ENCODE measurements around the gene SBK1. TPM values are rescaled to one million over a fixed set of nuclear protein-coding genes. Genes with fewer than 3 reads are reported as not detected.

SBK1 gene
- total and polyA plus RNA-seq, 2 of the 4 experiments (the other 2 are of a cell fraction), result under 0.01 to 0.05 TPM

DNA sequence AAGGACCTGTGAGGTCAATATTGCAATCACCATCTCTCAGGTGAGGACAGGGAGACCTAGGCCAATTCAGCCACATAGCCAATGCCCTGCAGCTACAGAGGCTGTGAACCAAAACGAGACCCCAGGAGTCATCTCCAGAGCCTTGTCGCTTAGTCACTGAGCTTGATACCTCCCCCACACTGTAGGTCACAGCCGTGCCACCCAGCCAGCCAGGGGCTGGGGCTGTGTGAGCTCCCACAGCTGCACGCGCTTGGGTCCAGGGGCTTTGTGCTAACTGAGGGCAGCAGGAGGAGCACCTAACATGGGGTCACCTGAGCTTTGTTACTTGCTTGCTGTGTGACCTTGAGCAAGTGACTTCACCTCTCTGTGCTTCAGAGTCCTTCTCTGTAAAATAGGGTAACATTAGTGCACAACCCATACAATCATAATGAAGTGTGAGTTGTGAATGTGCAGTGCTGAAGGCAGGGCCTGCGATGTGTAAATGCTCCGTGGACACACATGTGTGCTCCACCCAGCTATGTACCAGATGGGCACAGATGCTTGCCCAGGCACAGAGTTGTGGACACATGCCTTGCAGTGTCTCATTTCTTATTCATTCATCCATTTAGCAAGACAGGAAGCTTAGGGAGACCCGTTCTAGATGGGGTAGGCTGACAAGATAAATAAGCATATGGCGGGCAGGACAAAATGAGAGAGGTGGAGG is 25.9 kb downstream of the SBK1 start:
- no peak for ATAC-seq (ENCODE audit: low read depth)
- no peak for DNase-seq
- H3K27me3 ChIP-seq (ENCODE audit: control insufficient read depth, insufficient read depth, low read length), result peaks cover 2% of the 10 kb centered on the region; the same call in 1 of the 2 replicates
- dilution Hi-C loops (cut with HindIII; ENCODE audit: low sequenced_read_pairs, unreplicated experiment) (no loop called here), intact Hi-C loops (cut with micrococcal nuclease) (loop anchor here (10.0 kb wide), 1 partner anchor 173 kb away; no protein-coding TSS in a partner anchor), in situ Hi-C loops (cut with MboI; ENCODE audit: low sequenced_read_pairs) (loop anchor here (10.0 kb wide), 1 partner anchor 63 kb away; no protein-coding TSS in a partner anchor)
- H3K79me1 ChIP-seq (ENCODE audit: low read depth in 1 of 2, low read length in 2 of 2), result no peaks in the 10 kb centered on the region
- BruUV-seq (replicated peaks), result no TSS peak
- H4K8ac ChIP-seq (ENCODE audit: low read depth in 2 of 2, low read length in 2 of 2), result no peak overlapping the region
- no peak overlapping the region for H3K14ac ChIP-seq (replicated peaks; ENCODE audit: low read depth, low read length)
- H2AK5ac ChIP-seq (ENCODE audit: low read depth, low read length), result no peak overlapping the region
- H3K4me2 ChIP-seq (ENCODE audit: low read depth, low read length), result no peak overlapping the region
- no peak overlapping the region for H3K23ac ChIP-seq (ENCODE audit: low read depth, low read length)
- H3K4me3 ChIP-seq (ENCODE audit: insufficient read depth, low read depth, low read length), result no peak overlapping the region
- H4K20me1 ChIP-seq (ENCODE audit: insufficient read depth, low read length), result no peaks in the 10 kb centered on the region
- H3K36me3 ChIP-seq (ENCODE audit: control insufficient read depth, insufficient read depth, low read length), result no peaks in the 10 kb centered on the region
- no peak overlapping the region for H2BK120ac ChIP-seq (ENCODE audit: low read depth, low read length)
- H3K4me1 ChIP-seq (ENCODE audit: control insufficient read depth, insufficient read depth, low read length), result no peaks in the 10 kb centered on the region
- H3K18ac ChIP-seq (ENCODE audit: low read depth, low read length), result no peak overlapping the region
- H2AFZ ChIP-seq (replicated peaks; ENCODE audit: low read length, poor library complexity), result no peak overlapping the region
- H3K56ac ChIP-seq (ENCODE audit: extremely low read depth, insufficient read depth, low read length), result no peak overlapping the region
- H4K91ac ChIP-seq (ENCODE audit: insufficient read depth, low read depth, low read length), result no peak overlapping the region
- H4K5ac ChIP-seq (ENCODE audit: low read depth, low read length), result no peak overlapping the region
- ChIA-PET CTCF (interaction anchor here (0.7 kb wide), 1 partner anchor 41 kb away, joined by 3 read pairs; no protein-coding TSS in a partner anchor), POLR2A (ENCODE audit: unreplicated experiment) (no interaction called here)
- H3K4ac ChIP-seq (ENCODE audit: low read depth, low read length), result no peak overlapping the region
- WGBS, 2 experiments (ENCODE audit: extremely low coverage in 2 of 2, insufficient read length in 1 of 2), result 83% methylated on average over 3 of the region's 9 CpGs; no CpG with 5 or more reads in 1 of the 2 experiments
- H3K9ac ChIP-seq (ENCODE audit: low read depth, low read length), result no peak overlapping the region
- no peak overlapping the region for H2AK9ac ChIP-seq (replicated peaks; ENCODE audit: low read depth, low read length, poor library complexity)
- H3K9me1 ChIP-seq (ENCODE audit: insufficient read depth, low read length), result no peaks in the 10 kb centered on the region
- H3K27ac ChIP-seq (ENCODE audit: insufficient read depth, low read length), result no peak overlapping the region
- no peak overlapping the region for H2BK20ac ChIP-seq (ENCODE audit: low read depth, low read length)
- no peak overlapping the region for H2BK15ac ChIP-seq (ENCODE audit: low read depth, low read length)
- no peaks in the 10 kb centered on the region for H3K9me3 ChIP-seq (ENCODE audit: control insufficient read depth, insufficient read depth, low read length)
- no peak for TF ChIP-seq RAD21 (IDR thresholded peaks at IDR 0.05; ENCODE audit: low read length)
- TF ChIP-seq USF2 (IDR thresholded peaks at IDR 0.05; ENCODE audit: low read depth, low read length), result no peak
- TF ChIP-seq FOS (IDR thresholded peaks at IDR 0.05; ENCODE audit: low read depth, low read length), result no peak
- TF ChIP-seq RFX5 (IDR thresholded peaks at IDR 0.05; ENCODE audit: low read depth, low read length), result no peak
- TF ChIP-seq MAZ (IDR thresholded peaks at IDR 0.05; ENCODE audit: borderline replicate concordance, low read depth, low read length), result no peak
- no peak for TF ChIP-seq NFE2L2 (IDR thresholded peaks at IDR 0.05; ENCODE audit: low read depth, low read length)
- no peak for TF ChIP-seq RCOR1 (IDR thresholded peaks at IDR 0.05; ENCODE audit: insufficient replicate concordance, low read length)
- no peak for TF ChIP-seq MXI1 (IDR thresholded peaks at IDR 0.05; ENCODE audit: borderline replicate concordance, low read depth, low read length)
- TF ChIP-seq MAFK (IDR thresholded peaks at IDR 0.05; ENCODE audit: low read depth, low read length), result no peak
- no peak overlapping the region for H2BK5ac ChIP-seq (ENCODE audit: low read depth, low read length, poor library complexity, severe bottlenecking)

All from IMR-90 (cell line).